GM19438 (cell line): ENCODE data around the gene TMSB15C.
A peak's percentile ranks its signal among the peaks of the same experiment; 100 is the strongest.
"Not testable (repeated sequence)": the region's sequence is repeated elsewhere in the genome, so short reads cannot be mapped to it uniquely, and the experiment has no call there.

Experiments used
- ATAC-seq: cut with Tn5 transposase; IDR thresholded peaks from one replicate; pipeline ENCODE4 v1.9.1; 2021; ENCODE audit warnings: low read depth; ENCODE audit not compliant: unreplicated experiment

The TMSB15C gene

GRCh38 chrX:104075778-104076445, at the start of gene TMSB15C:
Gene TMSB15C (minus strand): TSS chrX:104076236.
- peak; percentile 98 for ATAC-seq

GRCh38 chrX:104122829-104123228, 46.8 kb upstream of the TMSB15C start:
- no peak for ATAC-seq

GRCh38 chrX:104118765-104119164, 42.7 kb upstream of the TMSB15C start:
- ATAC-seq: no peak

GRCh38 chrX:104117759-104118158, 41.7 kb upstream of the TMSB15C start:
- no peak for ATAC-seq

GRCh38 chrX:104113222-104113965, 37.4 kb upstream of the TMSB15C start:
- ATAC-seq: peak; percentile 42

GRCh38 chrX:104112326-104112951, 36.4 kb upstream of the TMSB15C start, which contains the start of gene ZCCHC18:
Gene ZCCHC18 (plus strand): TSS chrX:104112523. CDS start chrX:104114112, 1,589 bp downstream.
- peak; percentile 65 for ATAC-seq

- ATAC-seq: not testable (repeated sequence)
Measured at GRCh38 chrX:104110491-104111240, 34.6 kb upstream of the TMSB15C start.

- no peak for ATAC-seq
Measured at GRCh38 chrX:104108955-104109354, 32.9 kb upstream of the TMSB15C start.

GRCh38 chrX:104105330-104106262, 29.6 kb upstream of the TMSB15C start:
- ATAC-seq: no peak

- ATAC-seq: no peak
Measured at GRCh38 chrX:104104676-104105075, 28.6 kb upstream of the TMSB15C start.

- no peak for ATAC-seq
Measured at GRCh38 chrX:104098919-104099318, 22.9 kb upstream of the TMSB15C start.

- ATAC-seq: peak; percentile 74
Measured at GRCh38 chrX:104098151-104098808, 22.2 kb upstream of the TMSB15C start.

GRCh38 chrX:104085919-104086318, 9.9 kb upstream of the TMSB15C start:
- ATAC-seq: no peak

- ATAC-seq: no peak
Measured at GRCh38 chrX:104085477-104085876, 9.4 kb upstream of the TMSB15C start.

GRCh38 chrX:104084534-104085277, 8.7 kb upstream of the TMSB15C start:
- ATAC-seq: no peak

- ATAC-seq: no peak
Measured at GRCh38 chrX:104084063-104084462, 8.0 kb upstream of the TMSB15C start.

GRCh38 chrX:104077854-104078253, 1.8 kb upstream of the TMSB15C start:
- not testable (repeated sequence) for ATAC-seq

GRCh38 chrX:104062636-104063035, 13.4 kb downstream of the TMSB15C start:
- ATAC-seq: not testable (repeated sequence)
